GM23338 (cell line): ENCODE results near the gene PLIN5.

Experiments
- CREB1 ChIP-seq: fragments of 250-450 bp; sonication (Bioruptor Pico); IDR thresholded peaks from 2 replicates; pipeline ENCODE4 v1.5.0; 2020; ENCODE audit warnings: low read depth, mild to moderate bottlenecking, moderate library complexity
- EZH2 ChIP-seq: fragments of 200-600 bp; sonication (generic); IDR thresholded peaks from one replicate; pipeline ENCODE4 v1.8.0; 2017; ENCODE audit warnings: antibody characterized with exemption, mild to moderate bottlenecking, low read depth; ENCODE audit not compliant: unreplicated experiment
- EZH2phosphoT487 ChIP-seq: fragments of 200-600 bp; sonication (generic); IDR thresholded peaks from one replicate; pipeline ENCODE4 v1.8.1; 2018; ENCODE audit warnings: antibody characterized with exemption; ENCODE audit not compliant: unreplicated experiment
- TF ChIP-seq, protein P1 (sequence below), 2 experiments: fragments of 200-600 bp in 1 of 2; sonication (generic) in 1 of 2; conservative IDR thresholded peaks; 2 replicates each; pipeline versions ENCODE4 v1.5.1 to v1.6.1; 2016 to 2017; ENCODE audit warnings: antibody characterized with exemption in 2 of 2, low read depth in 2 of 2, mild to moderate bottlenecking in 2 of 2, moderate library complexity in 1 of 2

DNA sequence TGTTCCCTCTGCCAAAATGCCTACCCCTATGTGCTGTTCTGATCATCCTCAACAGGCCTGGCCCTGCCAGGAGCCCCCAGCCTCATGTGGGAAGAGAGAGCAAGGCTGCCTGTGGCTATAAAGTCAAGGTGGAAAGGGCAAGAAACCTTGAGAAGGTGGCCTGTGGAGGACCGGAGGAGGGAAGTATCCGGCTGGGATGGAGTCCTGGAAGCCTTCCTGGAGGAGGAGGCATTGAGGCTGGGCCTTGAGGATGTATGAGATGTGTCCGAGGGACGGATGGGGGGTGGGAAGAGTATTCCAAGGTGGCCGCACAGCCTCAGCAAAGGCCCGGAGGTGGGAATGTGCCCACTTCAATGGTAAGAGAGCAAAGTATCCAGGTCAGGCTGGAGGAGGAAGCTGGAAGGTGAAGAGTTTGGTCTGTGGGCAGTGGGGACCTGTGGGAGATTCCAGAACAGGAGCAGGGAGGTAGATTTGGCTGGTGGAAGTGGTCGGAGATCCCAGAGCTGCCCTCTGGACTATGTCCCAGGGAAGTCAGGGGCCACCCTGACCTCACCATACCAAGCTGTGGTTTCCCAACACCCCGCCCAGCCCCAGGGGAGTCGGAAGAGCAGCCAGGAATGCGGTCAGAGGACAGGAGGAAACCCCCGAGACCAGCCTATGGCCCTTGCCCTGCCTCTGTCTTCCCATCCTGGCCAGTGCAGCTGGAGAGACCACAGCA, 13.7 kb downstream of the PLIN5 start:
- TF ChIP-seq, protein P1, sequence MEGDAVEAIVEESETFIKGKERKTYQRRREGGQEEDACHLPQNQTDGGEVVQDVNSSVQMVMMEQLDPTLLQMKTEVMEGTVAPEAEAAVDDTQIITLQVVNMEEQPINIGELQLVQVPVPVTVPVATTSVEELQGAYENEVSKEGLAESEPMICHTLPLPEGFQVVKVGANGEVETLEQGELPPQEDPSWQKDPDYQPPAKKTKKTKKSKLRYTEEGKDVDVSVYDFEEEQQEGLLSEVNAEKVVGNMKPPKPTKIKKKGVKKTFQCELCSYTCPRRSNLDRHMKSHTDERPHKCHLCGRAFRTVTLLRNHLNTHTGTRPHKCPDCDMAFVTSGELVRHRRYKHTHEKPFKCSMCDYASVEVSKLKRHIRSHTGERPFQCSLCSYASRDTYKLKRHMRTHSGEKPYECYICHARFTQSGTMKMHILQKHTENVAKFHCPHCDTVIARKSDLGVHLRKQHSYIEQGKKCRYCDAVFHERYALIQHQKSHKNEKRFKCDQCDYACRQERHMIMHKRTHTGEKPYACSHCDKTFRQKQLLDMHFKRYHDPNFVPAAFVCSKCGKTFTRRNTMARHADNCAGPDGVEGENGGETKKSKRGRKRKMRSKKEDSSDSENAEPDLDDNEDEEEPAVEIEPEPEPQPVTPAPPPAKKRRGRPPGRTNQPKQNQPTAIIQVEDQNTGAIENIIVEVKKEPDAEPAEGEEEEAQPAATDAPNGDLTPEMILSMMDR (conservative IDR thresholded peaks at IDR 0.05; ENCODE audit: low read depth in 2 of 2) = no peak
- TF ChIP-seq EZH2 (no peak), CREB1 (no peak), EZH2phosphoT487 (no peak)
